WTC11 (cell line): ENCODE measurements around the gene SWI5. TPM values are rescaled to one million over a fixed set of nuclear protein-coding genes. Genes with fewer than 3 reads are reported as not detected.
"Not testable (repeated sequence)": the region's sequence is repeated elsewhere in the genome, so short reads cannot be mapped to it uniquely, and the experiment has no call there.

Source experiments
- ATAC-seq: fragments of 200-7000 bp; cut with Tn5 transposase; 2 replicates; pipeline ENCODE4 v1.10.0; 2021; ENCODE audit warnings: mild to moderate bottlenecking, moderate library complexity
- CTCF ChIA-PET: fragments of 300-600 bp; sonication (Branson Sonifier 250); formaldehyde crosslinking; loops from one replicate; lab custom pipeline; 2021; ENCODE audit warnings: antibody characterized with exemption; lab: Charles Lee
- POLR2A ChIA-PET: fragments of 350-600 bp; sonication (Branson Sonifier 250); formaldehyde crosslinking; loops from one replicate; lab custom pipeline; 2021; ENCODE audit warnings: antibody characterized with exemption; lab: Charles Lee
- DNase-seq: peaks from one replicate; pipeline ENCODE4 v3.0.0; 2021; ENCODE audit warnings: low spot score
- H3K27ac Mint-ChIP-seq: 2 replicates; pipeline ENCODE4 v1.8.0; 2021; ENCODE audit warnings: mixed read lengths
- H3K27me3 Mint-ChIP-seq: 2 replicates; pipeline ENCODE4 v1.8.0; 2021; ENCODE audit warnings: low read depth, mild to moderate bottlenecking, moderate library complexity, mixed read lengths
- H3K36me3 Mint-ChIP-seq: 2 replicates; pipeline ENCODE4 v1.8.0; 2021; ENCODE audit warnings: mixed read lengths
- H3K4me1 Mint-ChIP-seq: 2 replicates; pipeline ENCODE4 v1.8.0; 2022; ENCODE audit warnings: mixed read lengths
- H3K4me3 Mint-ChIP-seq: 2 replicates; pipeline ENCODE4 v1.8.0; 2021; ENCODE audit warnings: mild to moderate bottlenecking, moderate library complexity, mixed read lengths
- H3K9me3 Mint-ChIP-seq: 2 replicates; pipeline ENCODE4 v1.8.0; 2021; ENCODE audit warnings: mixed read lengths
- OVOL2 ChIP-seq: fragments of 250-450 bp; sonication (Bioruptor Pico); IDR thresholded peaks from 2 replicates; pipeline ENCODE4 v1.9.0; 2021; ENCODE audit warnings: mild to moderate bottlenecking, borderline replicate concordance
- PRDM15 ChIP-seq: sonication (generic); formaldehyde crosslinking; IDR thresholded peaks from 2 replicates; pipeline ENCODE4 v1.8.0; 2022; ENCODE audit warnings: missing genetic modification reagents
- TP53 ChIP-seq: sonication (generic); formaldehyde crosslinking; IDR thresholded peaks from 2 replicates; pipeline ENCODE4 v1.8.1; 2023; ENCODE audit warnings: mild to moderate bottlenecking, missing genetic modification reagents
- total RNA-seq: library from RNA; stranded (reverse); gene quantifications from 3 replicates; pipeline ENCODE4 v1.2.3, GENCODE V29; 2021
- TF ChIP-seq, protein P1 (sequence below): sonication (generic); formaldehyde crosslinking; IDR thresholded peaks from 2 replicates; pipeline ENCODE4 v1.8.1; 2022; ENCODE audit warnings: missing genetic modification reagents, borderline replicate concordance
- TF ChIP-seq, protein P2 (sequence below): sonication (generic); formaldehyde crosslinking; IDR thresholded peaks from 2 replicates; pipeline ENCODE4 v1.8.0; 2023; ENCODE audit warnings: missing genetic modification reagents, mild to moderate bottlenecking, borderline replicate concordance
- TF ChIP-seq, protein P3 (sequence below): fragments of 250-450 bp; sonication (Bioruptor Pico); conservative IDR thresholded peaks from 2 replicates; pipeline ENCODE4 v1.9.0; 2021; ENCODE audit warnings: mild to moderate bottlenecking
- TF ChIP-seq, protein P4 (sequence below): sonication (generic); formaldehyde crosslinking; IDR thresholded peaks from 2 replicates; pipeline ENCODE4 v1.8.0; 2023; ENCODE audit warnings: mild to moderate bottlenecking, missing genetic modification reagents

SWI5 gene
- total RNA-seq, 1 experiment from 2014 or later = 26.2 TPM

- Mint-ChIP-seq H3K4me3 (peak within 1 kb of the TSS; percentile 92), H3K27ac (peak within 1 kb of the TSS; percentile 97), H3K36me3 (peaks cover 12% of the 10 kb centered on the region), H3K9me3 (no peaks in the 10 kb centered on the region), H3K27me3 (no peaks in the 10 kb centered on the region; the same call in 1 of the 2 replicates), H3K4me1 (peaks cover 14% of the 10 kb centered on the region)
- CTCF ChIA-PET = interaction anchor here (0.5 to 3.2 kb wide), 19 partner anchors 13 to 753 kb away, joined by 3 to 25 read pairs (median 5); partner anchors contain the start of genes CERCAM and SH3GLB2
- TF ChIP-seq, protein P1, sequence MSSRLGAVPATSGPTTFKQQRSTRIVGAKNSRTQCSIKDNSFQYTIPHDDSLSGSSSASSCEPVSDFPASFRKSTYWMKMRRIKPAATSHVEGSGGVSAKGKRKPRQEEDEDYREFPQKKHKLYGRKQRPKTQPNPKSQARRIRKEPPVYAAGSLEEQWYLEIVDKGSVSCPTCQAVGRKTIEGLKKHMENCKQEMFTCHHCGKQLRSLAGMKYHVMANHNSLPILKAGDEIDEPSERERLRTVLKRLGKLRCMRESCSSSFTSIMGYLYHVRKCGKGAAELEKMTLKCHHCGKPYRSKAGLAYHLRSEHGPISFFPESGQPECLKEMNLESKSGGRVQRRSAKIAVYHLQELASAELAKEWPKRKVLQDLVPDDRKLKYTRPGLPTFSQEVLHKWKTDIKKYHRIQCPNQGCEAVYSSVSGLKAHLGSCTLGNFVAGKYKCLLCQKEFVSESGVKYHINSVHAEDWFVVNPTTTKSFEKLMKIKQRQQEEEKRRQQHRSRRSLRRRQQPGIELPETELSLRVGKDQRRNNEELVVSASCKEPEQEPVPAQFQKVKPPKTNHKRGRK (CRISPR knock-in tag) = no peak
- TF ChIP-seq, protein P2, sequence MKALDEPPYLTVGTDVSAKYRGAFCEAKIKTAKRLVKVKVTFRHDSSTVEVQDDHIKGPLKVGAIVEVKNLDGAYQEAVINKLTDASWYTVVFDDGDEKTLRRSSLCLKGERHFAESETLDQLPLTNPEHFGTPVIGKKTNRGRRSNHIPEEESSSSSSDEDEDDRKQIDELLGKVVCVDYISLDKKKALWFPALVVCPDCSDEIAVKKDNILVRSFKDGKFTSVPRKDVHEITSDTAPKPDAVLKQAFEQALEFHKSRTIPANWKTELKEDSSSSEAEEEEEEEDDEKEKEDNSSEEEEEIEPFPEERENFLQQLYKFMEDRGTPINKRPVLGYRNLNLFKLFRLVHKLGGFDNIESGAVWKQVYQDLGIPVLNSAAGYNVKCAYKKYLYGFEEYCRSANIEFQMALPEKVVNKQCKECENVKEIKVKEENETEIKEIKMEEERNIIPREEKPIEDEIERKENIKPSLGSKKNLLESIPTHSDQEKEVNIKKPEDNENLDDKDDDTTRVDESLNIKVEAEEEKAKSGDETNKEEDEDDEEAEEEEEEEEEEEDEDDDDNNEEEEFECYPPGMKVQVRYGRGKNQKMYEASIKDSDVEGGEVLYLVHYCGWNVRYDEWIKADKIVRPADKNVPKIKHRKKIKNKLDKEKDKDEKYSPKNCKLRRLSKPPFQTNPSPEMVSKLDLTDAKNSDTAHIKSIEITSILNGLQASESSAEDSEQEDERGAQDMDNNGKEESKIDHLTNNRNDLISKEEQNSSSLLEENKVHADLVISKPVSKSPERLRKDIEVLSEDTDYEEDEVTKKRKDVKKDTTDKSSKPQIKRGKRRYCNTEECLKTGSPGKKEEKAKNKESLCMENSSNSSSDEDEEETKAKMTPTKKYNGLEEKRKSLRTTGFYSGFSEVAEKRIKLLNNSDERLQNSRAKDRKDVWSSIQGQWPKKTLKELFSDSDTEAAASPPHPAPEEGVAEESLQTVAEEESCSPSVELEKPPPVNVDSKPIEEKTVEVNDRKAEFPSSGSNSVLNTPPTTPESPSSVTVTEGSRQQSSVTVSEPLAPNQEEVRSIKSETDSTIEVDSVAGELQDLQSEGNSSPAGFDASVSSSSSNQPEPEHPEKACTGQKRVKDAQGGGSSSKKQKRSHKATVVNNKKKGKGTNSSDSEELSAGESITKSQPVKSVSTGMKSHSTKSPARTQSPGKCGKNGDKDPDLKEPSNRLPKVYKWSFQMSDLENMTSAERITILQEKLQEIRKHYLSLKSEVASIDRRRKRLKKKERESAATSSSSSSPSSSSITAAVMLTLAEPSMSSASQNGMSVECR (CRISPR knock-in tag) = no peak; the same call in 1 of the 2 replicates
- TF ChIP-seq TP53 (no peak), OVOL2 (no peak)
- TF ChIP-seq, protein P3, sequence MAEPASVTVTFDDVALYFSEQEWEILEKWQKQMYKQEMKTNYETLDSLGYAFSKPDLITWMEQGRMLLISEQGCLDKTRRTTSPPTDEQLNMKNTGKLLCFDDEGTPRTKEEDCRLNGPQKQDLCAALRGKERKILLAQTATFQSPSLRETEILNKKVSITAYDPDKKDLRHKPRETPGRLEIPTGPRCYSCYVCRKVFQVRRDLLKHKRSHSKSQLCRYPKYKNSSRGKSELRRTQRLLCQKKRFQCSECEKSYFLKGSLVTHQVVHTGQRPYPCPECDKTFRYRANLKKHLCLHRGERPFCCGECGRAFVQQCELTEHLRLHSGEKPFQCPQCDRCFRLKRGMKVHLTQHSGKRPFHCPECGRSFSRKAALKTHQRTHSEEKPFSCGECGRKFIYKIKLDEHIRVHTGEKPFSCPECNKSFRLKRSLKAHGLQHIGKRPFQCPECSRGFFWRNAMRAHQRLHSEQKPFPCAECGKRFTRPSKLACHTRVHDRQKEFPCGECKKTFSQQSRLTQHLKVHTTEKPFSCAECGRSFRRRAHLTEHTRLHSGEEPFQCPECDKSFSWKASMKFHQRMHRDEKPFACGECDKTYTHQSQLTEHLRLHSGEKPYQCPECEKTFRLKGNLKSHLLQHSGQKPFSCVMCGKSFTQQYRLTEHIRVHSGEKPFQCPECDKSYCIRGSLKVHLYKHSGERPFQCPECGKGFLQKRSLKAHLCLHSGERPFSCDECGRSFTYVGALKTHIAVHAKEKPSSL (CRISPR knock-in tag) = no peak
- DNase-seq (peak; percentile 48), ATAC-seq (peak; percentile 16)
- POLR2A ChIA-PET = interaction anchor here (0.6 to 1.0 kb wide), 12 partner anchors 20 to 180 kb away, joined by 3 to 10 read pairs (median 4); partner anchors contain the start of gene ODF2
Observed at GRCh38 chr9:128275198-128276007, 673 bp upstream of the SWI5 start, which contains the start of gene GOLGA2. TSS of gene GOLGA2 (minus strand) at chr9:128276007. CDS start at chr9:128275976, 31 bp downstream.

DNA sequence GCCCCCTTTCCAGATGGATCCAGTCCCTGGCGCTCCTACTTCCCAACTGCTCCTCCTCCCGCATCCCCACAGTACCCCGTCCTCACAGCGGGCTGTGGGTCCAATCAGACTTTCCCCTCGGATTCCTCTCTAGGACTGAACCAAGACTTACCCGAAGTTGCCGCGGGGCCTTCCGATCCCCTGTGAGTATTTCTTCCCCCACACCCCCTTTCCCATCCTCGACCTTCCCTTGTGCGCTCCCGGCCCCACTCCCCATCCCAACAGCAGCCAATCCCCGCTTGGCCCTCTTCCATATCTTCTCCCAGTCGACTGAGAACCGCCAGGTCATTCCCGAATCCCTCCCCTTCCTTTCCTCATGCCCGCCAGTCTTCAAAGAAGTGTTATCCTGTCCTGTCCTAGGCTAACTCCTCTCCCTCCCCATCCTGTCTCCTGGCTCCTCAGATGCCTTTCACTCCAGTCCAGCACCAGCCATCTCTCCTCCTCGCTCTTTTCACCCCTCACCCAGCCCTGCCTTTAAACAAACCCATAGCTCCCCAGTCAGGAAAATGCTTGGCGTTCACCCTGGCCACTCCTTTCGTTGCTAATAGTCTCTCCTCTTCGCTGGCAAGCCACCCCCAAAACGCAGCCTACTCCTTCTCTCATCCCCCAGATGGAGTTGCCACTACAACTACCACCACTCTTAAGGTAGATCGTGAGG is 646 bp downstream of the SWI5 start:
- peak; percentile 31 for ATAC-seq
- ChIA-PET POLR2A (interaction anchor here (0.5 to 1.0 kb wide), 7 partner anchors 19 to 179 kb away, joined by 3 to 10 read pairs (median 5); partner anchors contain the start of gene ODF2), CTCF (interaction anchor here (0.7 to 3.2 kb wide), 18 partner anchors 12 to 752 kb away, joined by 3 to 25 read pairs (median 5); partner anchors contain the start of genes CERCAM and SLC27A4)
- H3K27me3 Mint-ChIP-seq = no peaks in the 10 kb centered on the region; the same call in 1 of the 2 replicates
- H3K36me3 Mint-ChIP-seq = peaks cover 9% of the 10 kb centered on the region
- DNase-seq = peak; percentile 45
- H3K4me3 Mint-ChIP-seq = peak overlapping the region; percentile 92
- TF ChIP-seq PRDM15 (CRISPR knock-in tag) = peak; percentile 89
- TF ChIP-seq, protein P4, sequence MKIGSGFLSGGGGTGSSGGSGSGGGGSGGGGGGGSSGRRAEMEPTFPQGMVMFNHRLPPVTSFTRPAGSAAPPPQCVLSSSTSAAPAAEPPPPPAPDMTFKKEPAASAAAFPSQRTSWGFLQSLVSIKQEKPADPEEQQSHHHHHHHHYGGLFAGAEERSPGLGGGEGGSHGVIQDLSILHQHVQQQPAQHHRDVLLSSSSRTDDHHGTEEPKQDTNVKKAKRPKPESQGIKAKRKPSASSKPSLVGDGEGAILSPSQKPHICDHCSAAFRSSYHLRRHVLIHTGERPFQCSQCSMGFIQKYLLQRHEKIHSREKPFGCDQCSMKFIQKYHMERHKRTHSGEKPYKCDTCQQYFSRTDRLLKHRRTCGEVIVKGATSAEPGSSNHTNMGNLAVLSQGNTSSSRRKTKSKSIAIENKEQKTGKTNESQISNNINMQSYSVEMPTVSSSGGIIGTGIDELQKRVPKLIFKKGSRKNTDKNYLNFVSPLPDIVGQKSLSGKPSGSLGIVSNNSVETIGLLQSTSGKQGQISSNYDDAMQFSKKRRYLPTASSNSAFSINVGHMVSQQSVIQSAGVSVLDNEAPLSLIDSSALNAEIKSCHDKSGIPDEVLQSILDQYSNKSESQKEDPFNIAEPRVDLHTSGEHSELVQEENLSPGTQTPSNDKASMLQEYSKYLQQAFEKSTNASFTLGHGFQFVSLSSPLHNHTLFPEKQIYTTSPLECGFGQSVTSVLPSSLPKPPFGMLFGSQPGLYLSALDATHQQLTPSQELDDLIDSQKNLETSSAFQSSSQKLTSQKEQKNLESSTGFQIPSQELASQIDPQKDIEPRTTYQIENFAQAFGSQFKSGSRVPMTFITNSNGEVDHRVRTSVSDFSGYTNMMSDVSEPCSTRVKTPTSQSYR (CRISPR knock-in tag) = no peak
- TF ChIP-seq, all 79 proteins: peak for 1
- no peaks in the 10 kb centered on the region for H3K9me3 Mint-ChIP-seq
- peaks cover 14% of the 10 kb centered on the region for H3K4me1 Mint-ChIP-seq
- H3K27ac Mint-ChIP-seq = peak overlapping the region; percentile 79

- not testable (repeated sequence) for ATAC-seq, H3K27me3 Mint-ChIP-seq, H3K36me3 Mint-ChIP-seq, DNase-seq, H3K27ac Mint-ChIP-seq, H3K4me3 Mint-ChIP-seq, H3K9me3 Mint-ChIP-seq
- ChIA-PET POLR2A (interaction anchor here (0.7 kb wide), 1 partner anchor 1760 kb away, joined by 6 read pairs; no protein-coding TSS in a partner anchor), CTCF (interaction anchor here (0.5 kb wide), 1 partner anchor 586 kb away, joined by 3 read pairs; no protein-coding TSS in a partner anchor)
- H3K4me1 Mint-ChIP-seq = peaks cover 14% of the 10 kb centered on the region
Observed at GRCh38 chr9:128279088-128280073, 3.3 kb downstream of the SWI5 start.
